ENCODE results near the gene SNX5.

- TF ChIP-seq CTCF (IDR thresholded peaks at IDR 0.05) (no peak), POLR2AphosphoS5 (IDR thresholded peaks at IDR 0.05) (no peak)
Observed at GRCh38 chr20:17905544-17905943, 63.0 kb downstream of the SNX5 start.
